Chondrocyte (in vitro differentiated cells): ENCODE results near the gene SLF1. TPM values are rescaled to one million over a fixed set of nuclear protein-coding genes. Genes with fewer than 3 reads are reported as not detected.

Source experiments
- DNase-seq: peaks from one replicate; pipeline ENCODE4 v3.0.0; 2021; ENCODE audit warnings: mixed read lengths, low spot score
- H3K27ac Mint-ChIP-seq: one replicate; pipeline ENCODE4 v1.8.0; 2021; ENCODE audit warnings: mild to moderate bottlenecking, moderate library complexity, mixed read lengths; ENCODE audit not compliant: unreplicated experiment
- H3K27me3 Mint-ChIP-seq: 2 replicates; pipeline ENCODE4 v1.8.0; 2021; ENCODE audit warnings: low read depth, mixed read lengths
- H3K36me3 Mint-ChIP-seq: 2 replicates; pipeline ENCODE4 v1.8.0; 2021; ENCODE audit warnings: low read depth, mixed read lengths
- H3K4me1 Mint-ChIP-seq: 2 replicates; pipeline ENCODE4 v1.8.0; 2021; ENCODE audit warnings: low read depth, mild to moderate bottlenecking, mixed read lengths
- H3K4me3 Mint-ChIP-seq: one replicate; pipeline ENCODE4 v1.8.0; 2021; ENCODE audit warnings: mild to moderate bottlenecking, moderate library complexity, mixed read lengths; ENCODE audit not compliant: unreplicated experiment
- H3K9me3 Mint-ChIP-seq: 2 replicates; pipeline ENCODE4 v1.8.0; 2021; ENCODE audit warnings: low read depth, mixed read lengths
- total RNA-seq: library from RNA; stranded (reverse); gene quantifications from 3 replicates; pipeline ENCODE4 v1.2.1, GENCODE V29; 2021
- TF ChIP-seq, protein P1 (sequence below): fragments of 200-600 bp; sonication (generic); IDR thresholded peaks from 2 replicates; pipeline ENCODE4 v1.5.0; 2021; ENCODE audit warnings: antibody characterized with exemption, mild to moderate bottlenecking, moderate library complexity

SLF1 gene
- total RNA-seq, 1 donor from 2014 or later = 3.9 TPM

DNA sequence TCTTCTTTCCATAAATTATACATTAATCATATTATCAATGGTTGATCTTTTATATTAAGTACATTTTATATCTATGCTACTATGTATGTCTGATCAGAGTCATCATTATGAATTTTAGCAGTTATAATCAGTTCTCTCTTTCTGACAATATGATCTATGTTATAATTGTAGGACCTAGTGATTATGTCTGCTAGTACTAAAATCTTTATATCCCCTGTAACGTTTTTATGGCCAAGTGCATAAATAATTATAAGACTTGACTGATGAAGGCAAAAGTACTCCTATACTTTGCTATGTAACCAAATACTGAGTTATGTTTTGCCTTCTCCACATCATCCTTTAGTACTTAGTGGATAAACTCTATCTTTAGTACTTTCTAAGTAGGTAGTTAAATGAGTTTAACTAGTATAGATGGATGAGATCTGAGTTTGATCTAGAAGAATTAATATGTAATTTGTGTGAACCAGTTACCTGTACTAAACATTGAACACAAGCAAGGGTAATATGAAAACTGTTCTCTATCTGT lies 75.4 kb downstream of the SLF1 start:
- Mint-ChIP-seq H3K27ac (no peak overlapping the region), H3K4me1 (peaks cover 14% of the 10 kb centered on the region), H3K9me3 (no peaks in the 10 kb centered on the region), H3K36me3 (no peaks in the 10 kb centered on the region), H3K4me3 (no peak overlapping the region), H3K27me3 (no peaks in the 10 kb centered on the region)
- TF ChIP-seq, protein P1, sequence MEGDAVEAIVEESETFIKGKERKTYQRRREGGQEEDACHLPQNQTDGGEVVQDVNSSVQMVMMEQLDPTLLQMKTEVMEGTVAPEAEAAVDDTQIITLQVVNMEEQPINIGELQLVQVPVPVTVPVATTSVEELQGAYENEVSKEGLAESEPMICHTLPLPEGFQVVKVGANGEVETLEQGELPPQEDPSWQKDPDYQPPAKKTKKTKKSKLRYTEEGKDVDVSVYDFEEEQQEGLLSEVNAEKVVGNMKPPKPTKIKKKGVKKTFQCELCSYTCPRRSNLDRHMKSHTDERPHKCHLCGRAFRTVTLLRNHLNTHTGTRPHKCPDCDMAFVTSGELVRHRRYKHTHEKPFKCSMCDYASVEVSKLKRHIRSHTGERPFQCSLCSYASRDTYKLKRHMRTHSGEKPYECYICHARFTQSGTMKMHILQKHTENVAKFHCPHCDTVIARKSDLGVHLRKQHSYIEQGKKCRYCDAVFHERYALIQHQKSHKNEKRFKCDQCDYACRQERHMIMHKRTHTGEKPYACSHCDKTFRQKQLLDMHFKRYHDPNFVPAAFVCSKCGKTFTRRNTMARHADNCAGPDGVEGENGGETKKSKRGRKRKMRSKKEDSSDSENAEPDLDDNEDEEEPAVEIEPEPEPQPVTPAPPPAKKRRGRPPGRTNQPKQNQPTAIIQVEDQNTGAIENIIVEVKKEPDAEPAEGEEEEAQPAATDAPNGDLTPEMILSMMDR = no peak
- no peak for DNase-seq

DNA sequence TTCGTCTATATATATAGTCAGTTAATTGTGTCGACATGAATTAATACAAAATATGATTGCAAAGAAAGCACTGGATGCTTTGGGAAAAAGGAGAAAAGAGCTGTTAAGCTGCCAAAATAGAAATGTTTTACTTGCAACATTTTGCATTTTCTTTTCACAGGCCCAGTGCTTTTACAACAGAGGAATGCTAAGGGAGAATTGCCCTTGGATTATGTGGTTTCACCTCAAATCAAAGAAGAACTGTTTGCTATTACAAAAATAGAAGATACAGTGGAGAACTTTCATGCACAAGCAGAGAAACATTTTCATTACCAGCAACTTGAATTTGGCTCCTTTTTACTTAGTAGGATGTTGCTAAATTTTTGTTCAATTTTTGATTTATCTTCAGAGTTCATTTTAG lies 76.2 kb downstream of the SLF1 start:
- no peaks in the 10 kb centered on the region for H3K36me3 Mint-ChIP-seq
- TF ChIP-seq, protein P1 = no peak
- H3K27ac Mint-ChIP-seq = no peak overlapping the region
- H3K4me3 Mint-ChIP-seq = no peak overlapping the region
- no peaks in the 10 kb centered on the region for H3K9me3 Mint-ChIP-seq
- H3K4me1 Mint-ChIP-seq = peaks cover 14% of the 10 kb centered on the region
- H3K27me3 Mint-ChIP-seq = no peaks in the 10 kb centered on the region
- DNase-seq = no peak

DNA sequence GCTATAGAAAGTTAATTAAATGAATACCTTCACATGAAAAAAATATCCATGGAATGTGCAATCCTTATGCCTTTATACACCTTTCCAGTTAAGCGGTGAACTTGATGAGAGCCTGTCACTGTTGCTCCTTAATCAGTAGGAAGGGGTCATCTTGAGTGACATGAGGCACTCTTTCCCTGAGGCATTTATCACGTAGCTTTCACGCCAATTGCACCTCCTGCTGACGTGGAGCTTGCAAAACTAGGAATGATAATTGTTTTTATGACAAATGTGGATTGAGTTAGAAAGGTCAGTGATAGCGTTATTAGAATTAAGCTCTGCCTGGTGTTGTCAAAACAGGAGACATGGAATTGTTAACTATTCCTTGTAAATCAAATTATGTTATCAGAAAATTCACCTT lies 79.7 kb downstream of the SLF1 start:
- TF ChIP-seq, protein P1 = no peak
- Mint-ChIP-seq H3K4me3 (no peak overlapping the region), H3K9me3 (no peaks in the 10 kb centered on the region), H3K27ac (no peak overlapping the region), H3K36me3 (peaks cover 1% of the 10 kb centered on the region), H3K4me1 (peaks cover 4% of the 10 kb centered on the region), H3K27me3 (no peaks in the 10 kb centered on the region)
- no peak for DNase-seq

- DNase-seq = no peak
- TF ChIP-seq, protein P1 = no peak
- no peaks in the 10 kb centered on the region for H3K9me3 Mint-ChIP-seq
- H3K27ac Mint-ChIP-seq = no peak overlapping the region
- H3K4me3 Mint-ChIP-seq = no peak overlapping the region
- H3K36me3 Mint-ChIP-seq = peaks cover 1% of the 10 kb centered on the region
- no peaks in the 10 kb centered on the region for H3K4me1 Mint-ChIP-seq
- no peaks in the 10 kb centered on the region for H3K27me3 Mint-ChIP-seq
Observed at GRCh38 chr5:94699562-94699961, 81.1 kb downstream of the SLF1 start.

DNA sequence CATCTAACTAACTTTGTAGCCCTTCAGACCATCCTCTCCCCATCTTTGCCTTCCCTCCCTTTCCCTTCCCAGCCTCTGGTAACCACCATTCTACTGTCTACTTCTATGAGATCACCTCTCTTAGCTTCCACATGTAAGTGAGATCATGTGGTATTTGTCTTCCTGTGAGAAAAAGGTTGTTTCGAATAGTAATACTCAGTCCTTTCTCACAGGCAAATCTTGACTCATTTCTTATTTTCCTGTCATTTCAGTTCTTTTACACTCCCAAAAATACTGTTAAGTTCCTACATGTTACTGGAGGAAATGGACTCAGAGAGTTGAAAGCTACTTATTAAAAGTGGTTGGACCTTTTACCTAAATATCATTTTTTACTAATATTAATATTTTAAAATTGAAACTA lies 82.1 kb downstream of the SLF1 start:
- Mint-ChIP-seq H3K36me3 (peaks cover 1% of the 10 kb centered on the region), H3K4me1 (peaks cover 7% of the 10 kb centered on the region), H3K9me3 (no peaks in the 10 kb centered on the region), H3K4me3 (no peak overlapping the region), H3K27ac (no peak overlapping the region), H3K27me3 (no peaks in the 10 kb centered on the region)
- no peak for DNase-seq
- TF ChIP-seq, protein P1 = no peak
